OCI-M1 (cell line): Measurements from ENCODE around the gene GPRASP2.

ENCODE experiments used
- DNase-seq: peaks from one replicate; lab custom pipeline; 2025; lab: John Stamatoyannopoulos, UW

Gene GPRASP2

DNA sequence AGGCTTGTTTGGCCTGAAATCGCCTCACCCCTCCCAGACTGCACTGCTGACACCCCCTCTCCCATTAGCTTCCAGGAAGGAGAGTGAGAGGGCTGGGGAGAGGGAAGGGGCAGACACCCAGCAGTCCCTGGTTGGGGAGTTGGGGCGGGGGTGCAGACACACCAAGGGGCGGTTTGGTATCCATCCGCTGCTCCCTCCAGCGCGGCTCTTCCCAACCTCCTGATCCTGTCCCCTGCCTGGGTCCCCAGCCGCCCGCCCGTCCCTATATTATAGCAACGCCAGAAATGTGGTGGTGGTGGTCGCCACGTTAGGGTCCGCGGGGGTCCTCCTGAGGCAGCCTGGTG is 33.2 kb downstream of the GPRASP2 start:
- no peak for DNase-seq

DNA sequence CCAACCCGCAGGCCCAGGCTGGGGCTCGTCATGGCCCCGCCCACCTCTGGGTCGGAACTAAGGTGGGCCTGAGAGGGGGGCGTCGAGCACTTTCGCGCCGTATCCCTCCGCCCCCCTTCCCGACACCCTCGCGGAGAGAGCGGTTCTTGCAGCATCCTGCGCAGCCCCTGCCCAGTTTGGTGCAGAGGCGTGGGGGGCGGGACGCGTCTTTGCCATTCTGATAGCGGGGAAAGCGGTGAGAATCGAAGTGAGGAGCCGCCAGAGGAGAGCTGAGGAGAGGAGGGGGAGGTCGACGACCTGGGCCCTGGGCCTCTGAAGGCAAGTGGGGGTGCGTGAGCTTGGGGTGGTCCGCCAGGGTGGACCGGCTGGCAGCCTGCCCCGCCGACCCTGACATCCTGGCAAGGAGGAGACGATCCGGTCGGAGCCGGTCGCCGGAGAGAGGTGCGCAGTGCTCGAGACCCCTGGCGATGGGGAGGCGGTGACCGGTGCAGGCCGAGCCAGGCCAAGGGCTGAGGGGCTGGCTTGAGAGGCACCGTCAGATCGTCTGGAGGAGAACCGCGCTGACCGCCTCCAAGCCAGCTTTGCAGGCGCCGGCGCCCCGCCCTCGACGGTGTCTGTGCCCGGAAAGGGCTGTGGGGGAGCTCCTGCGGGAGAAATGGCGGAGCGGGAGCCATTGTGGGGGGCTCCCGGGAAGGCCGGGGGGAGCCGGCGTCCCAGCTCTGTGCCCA is 33.8 kb downstream of the GPRASP2 start:
- DNase-seq: no peak

DNA sequence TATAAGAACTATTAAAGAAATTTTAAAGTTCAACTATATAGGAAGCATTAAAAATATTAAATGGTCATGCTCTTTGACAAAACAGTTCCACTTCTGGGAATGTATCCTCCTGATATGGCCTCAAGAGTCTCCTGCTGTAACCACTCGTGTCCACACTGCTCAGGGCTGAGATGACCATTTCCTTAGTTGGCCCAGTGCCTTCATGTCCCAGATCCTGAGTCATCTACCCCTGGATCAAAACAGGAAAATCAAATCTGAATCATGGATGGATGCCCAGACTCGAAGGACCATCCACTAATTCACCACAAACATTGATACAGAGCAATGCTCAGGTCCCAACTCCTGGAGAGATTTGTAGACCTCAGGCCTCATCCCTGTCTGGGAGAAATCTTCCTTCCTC is 53.0 kb downstream of the GPRASP2 start:
- no peak for DNase-seq

- DNase-seq: no peak
Measured at GRCh38 chrX:102765809-102766208, 53.6 kb downstream of the GPRASP2 start.

DNA sequence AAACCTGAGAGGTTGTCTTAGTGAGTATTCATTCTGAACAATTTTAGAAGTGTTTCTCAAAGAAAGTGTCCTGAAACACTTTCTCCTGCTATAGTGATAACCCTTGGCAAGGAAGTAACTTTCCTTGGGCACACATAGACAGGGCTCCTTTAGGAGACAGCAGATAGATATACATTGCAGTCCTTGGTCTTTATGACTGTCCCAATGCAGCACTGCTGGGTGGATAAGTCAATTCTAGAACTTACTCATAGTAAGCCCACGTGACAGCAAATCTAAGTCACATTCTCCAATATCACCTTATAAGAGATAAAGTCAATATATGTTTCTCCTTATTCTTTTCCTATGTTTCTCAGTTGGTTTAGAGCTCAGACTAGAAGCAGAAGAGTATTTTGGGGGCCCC is 55.0 kb downstream of the GPRASP2 start:
- no peak for DNase-seq
